Renal cortical epithelial cell (primary cell): ENCODE data around the gene IL12RB2. TPM values are rescaled to one million over a fixed set of nuclear protein-coding genes. Genes with fewer than 3 reads are reported as not detected.

Experiments
- DNase-seq: peaks from one replicate; pipeline ENCODE4 v3.0.0-alpha.2; 2011; ENCODE audit warnings: low read depth
- total RNA-seq: library from RNA; depleted of rRNA; stranded (reverse); fragments of >200 nt; gene quantifications from 2 replicates; pipeline ENCODE4 v1.2.3, GENCODE V29; 2014

IL12RB2 gene
- total RNA-seq, 1 donor from 2014 or later = 0.10 TPM

DNA sequence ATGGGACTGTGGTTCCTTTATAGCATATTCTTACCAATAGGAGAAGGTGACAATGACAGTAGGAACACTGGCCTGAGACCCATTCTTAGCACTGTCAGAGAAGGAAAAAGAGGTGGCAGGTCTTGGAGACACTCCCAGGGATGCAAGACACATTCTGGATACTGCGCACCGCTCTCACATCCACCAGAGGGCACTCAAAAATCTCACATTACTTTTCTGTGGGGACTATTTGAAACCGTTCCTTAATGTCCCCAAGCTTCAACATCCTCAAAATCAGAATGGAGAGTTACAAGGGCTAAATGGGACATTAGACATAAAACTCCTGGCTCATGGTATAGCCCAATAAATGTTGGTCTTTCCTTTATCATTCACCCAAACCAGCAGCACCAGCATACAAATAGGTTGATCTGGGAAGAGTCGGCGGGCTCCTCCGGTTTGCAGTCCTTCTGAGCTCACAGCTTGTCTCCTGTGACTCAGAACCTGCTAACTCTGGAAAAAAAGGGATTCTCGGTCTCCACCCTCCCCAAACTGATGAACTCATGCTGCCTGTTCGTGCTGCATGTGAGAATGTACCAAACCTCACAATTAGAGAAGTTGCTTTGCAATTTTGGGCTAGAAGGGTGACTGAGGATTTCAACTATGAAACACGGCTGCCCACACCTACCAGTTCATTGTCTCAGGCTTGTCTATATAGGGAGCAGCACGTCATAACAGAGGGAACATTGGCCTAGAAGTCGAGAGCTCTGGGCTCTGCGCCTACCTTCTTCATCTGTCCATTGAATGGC lies 40.2 kb downstream of the IL12RB2 start:
- DNase-seq = peak; percentile 51

- no peak for DNase-seq
Observed at GRCh38 chr1:67348586-67349252, 41.0 kb downstream of the IL12RB2 start.

DNA sequence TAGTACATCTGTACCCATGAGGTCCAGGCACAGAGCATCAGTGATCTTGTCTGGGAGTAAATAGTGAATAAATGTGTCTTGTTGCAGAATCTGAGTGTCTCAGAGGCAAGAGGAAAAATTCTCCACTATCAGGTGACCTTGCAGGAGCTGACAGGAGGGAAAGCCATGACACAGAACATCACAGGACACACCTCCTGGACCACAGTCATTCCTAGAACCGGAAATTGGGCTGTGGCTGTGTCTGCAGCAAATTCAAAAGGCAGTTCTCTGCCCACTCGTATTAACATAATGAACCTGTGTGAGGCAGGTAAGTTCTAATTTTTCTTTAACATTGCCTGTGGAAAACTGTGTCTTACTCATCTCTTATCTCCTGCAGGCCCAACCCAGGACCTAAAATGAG lies 43.1 kb downstream of the IL12RB2 start:
- DNase-seq = no peak

DNA sequence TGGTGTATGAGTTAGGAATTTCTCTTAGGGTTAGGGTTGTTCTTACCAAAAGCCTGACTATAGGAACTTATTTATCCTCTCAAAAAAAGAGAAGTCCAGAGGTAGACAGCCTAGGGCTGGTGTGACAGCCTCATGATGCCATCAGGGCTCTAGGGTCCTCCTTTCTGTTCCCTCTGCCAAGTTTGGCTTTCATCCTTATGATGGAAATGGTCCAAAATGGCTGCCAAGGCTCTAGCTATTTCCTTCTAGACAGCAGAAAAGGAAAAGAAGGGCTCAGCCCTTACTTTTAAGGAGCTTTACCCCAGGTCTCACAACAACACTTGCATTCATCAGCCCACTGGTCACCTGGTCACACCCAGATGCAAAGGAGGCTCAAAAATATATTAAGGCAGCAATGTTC lies 44.5 kb downstream of the IL12RB2 start:
- DNase-seq = no peak

- peak; percentile 96 for DNase-seq
Observed at GRCh38 chr1:67355745-67356424, 48.2 kb downstream of the IL12RB2 start.

DNA sequence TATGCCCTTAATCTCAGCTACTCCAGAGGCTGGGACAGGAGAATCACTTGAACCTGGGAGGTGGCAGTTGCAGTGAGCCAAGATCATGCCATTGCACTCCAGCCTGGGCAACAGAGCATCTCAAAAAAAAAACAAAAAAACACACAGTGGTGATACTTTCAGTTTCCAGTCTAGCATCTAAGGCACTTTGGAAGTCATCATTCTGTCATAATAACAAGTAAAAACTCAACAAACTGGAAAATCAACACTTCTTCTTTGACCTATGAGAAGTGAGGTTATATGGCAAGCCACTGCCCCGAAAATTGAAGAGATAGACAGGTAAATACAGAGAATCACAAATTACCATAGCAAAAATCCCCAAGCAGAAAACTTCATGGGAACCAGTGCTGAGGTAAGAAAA lies 51.9 kb downstream of the IL12RB2 start:
- DNase-seq = no peak

DNA sequence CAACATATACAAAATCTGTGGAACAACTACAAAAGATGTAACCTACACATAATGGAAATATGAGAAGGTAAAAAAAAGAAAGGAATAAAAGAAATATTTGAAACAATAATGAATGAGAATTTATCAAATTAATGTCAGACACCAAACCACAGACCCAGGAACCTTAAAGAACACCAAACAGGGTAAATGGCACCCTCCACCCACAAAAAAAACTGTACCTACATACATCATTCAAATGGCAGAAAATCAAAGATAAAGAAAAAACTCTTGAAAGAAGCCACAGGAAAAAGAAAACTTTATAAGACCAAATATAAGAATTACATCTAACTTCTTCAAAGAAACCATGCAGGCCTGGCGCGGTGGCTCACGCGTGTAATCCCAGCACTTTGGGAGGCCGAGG lies 54.0 kb downstream of the IL12RB2 start:
- DNase-seq = no peak

GRCh38 chr1:67367370-67368045 lies 59.8 kb downstream of the IL12RB2 start:
- DNase-seq = peak; percentile 53

- no peak for DNase-seq
Observed at GRCh38 chr1:67368046-67368514, 60.4 kb downstream of the IL12RB2 start.

DNA sequence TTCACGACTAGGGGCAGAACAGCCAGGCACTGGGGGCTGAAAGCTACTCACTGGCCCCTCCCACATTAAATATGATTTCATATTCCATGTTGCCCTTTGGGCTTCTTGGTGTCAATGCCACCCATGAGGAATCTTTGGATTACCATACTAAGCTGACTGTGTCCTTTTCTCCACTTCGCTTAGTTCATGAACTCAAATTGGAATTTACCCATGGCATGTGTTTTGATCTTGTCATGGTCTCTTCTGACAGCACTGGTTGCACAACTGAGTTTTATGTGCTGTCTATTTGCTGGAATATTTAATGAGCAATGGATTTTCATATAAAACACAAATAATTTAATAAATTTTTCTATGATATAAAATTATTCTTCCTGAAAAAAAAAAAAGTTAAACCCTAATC lies 63.4 kb downstream of the IL12RB2 start:
- DNase-seq = no peak

DNA sequence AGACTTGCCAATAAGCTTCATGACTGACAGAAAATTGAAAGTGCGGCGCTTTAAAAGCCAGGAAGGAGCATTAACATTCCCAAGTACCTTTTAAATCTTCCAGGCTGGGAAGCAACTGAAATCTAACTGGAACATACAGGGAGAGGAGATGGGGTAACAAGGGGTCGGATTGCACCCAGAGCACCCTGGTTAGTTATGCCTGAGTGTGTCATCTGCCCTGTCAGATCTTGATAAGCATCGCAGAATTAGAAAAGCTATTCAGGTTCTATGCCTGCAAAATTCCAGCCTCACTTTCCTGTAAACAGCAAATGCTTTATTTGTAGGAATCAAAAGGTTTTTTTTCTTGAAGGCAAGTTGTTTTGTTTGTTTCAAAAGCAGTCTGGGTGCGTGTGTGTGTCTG lies 64.0 kb downstream of the IL12RB2 start:
- no peak for DNase-seq

DNA sequence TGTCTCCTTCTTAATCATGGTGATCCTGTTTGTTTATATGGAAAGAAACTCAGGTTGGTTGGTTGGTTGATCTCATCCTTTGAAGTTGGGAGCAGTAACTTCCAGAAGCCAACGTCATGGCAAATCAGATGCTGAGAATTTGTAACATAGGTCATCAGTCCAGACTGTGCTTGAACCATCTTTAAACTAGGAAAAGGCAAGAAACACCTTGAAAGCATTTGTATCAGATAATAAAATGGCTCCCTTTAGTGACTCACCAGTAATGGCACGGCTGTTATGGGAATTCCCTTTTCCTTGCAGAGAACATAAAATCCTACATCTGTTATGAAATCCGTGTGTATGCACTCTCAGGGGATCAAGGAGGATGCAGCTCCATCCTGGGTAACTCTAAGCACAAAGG lies 64.5 kb downstream of the IL12RB2 start:
- peak; percentile 38 for DNase-seq

DNA sequence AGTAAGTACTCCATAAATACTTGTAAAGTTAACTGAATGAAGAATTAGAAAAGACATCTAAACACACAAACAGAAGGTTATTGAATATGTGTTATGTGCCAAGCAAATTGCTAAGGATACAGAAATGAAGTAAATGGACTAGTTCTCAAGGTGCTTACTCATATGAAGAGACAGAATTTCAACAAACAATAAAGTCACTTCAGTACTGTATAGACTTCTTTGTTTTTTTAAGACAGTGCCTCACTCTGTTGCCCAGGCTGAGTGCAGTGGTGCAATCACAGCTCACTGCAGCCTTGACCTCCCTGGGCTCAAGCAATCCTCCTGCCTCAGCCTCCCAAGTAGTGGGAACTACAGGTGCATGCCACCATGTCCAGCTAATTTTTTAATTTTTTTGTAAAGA lies 65.2 kb downstream of the IL12RB2 start:
- DNase-seq = no peak

GRCh38 chr1:67376381-67376780 lies 68.7 kb downstream of the IL12RB2 start:
- no peak for DNase-seq

DNA sequence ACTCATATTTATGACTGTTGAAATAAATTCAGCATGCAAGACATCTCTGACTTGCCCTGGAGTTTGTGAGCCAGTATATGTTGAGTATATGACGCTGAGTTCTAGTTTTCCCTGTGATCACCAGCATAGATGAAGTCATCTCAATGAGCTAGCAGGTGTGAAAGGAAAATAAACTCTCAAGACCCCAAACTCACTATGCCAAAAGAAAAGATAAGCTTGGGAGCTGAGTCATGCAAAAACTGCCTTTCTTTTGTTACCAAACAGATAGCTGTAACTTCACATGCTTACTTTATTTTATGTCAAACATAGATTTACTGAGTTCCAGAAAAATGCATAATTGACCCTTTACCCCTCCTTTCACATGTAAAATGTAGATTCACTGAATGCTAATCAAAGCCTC lies 69.6 kb downstream of the IL12RB2 start:
- DNase-seq = no peak

DNA sequence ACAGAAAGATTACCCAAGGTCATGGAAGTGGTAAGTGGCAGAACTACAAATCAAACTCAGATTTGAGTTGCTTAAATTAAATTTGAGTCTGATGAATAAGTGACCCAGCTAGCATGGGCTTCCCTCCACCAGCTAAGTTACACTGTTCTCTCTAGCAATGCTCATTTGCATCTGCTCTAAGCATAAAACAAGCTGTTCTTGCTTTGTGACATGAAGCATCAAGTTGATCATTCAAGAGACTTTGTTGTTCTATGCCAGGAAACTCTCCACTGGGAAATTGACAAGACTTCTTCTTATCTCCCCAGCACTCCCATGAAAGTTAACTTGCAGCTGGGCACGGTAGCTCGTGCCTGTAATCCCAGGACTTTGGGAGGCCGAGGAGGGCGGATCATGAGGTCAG lies 73.5 kb downstream of the IL12RB2 start:
- DNase-seq = peak; percentile 38

- DNase-seq = no peak
Observed at GRCh38 chr1:67382292-67382691, 74.6 kb downstream of the IL12RB2 start.

GRCh38 chr1:67383999-67384638 lies 76.4 kb downstream of the IL12RB2 start:
- no peak for DNase-seq

DNA sequence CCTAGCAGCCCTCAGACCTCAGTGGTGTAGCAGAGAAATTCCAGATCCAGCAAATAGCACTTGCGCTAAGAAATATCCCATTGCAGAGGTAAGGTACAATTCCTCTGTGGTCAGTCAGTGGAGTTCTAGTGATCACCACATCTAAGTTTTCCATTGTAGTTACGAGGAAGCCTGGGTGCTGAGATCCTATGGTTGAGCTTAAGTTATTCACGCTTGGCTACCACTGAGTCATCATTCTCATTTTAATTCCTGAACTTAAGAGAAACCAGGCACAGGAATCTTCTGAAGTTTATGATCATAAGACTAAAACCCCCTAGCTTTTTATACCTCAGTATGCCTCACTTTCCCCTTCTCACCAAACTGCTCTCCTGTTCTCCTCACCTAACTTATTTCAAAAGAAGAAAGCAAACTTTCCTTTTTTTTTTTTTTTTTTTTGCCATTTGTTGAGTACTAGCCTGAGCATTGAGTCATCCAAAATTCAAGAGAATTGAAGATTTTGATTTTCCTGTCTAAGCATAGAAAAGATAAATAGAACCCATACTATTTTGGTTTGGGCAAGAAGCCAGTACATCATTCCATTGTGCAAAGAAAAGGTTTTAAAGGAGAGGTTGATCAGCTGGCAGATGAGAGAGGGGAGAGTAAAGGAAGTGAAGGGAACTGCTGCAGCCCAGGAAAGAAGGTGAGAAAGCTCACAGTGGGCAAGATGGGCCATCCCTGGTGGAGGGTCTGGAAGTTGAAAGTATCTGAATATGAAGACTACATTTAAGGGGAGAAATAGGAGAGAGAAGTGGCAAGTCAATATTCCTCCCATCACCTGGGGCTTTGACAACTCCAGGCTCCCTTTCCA lies 82.6 kb downstream of the IL12RB2 start:
- peak; percentile 99 for DNase-seq

DNA sequence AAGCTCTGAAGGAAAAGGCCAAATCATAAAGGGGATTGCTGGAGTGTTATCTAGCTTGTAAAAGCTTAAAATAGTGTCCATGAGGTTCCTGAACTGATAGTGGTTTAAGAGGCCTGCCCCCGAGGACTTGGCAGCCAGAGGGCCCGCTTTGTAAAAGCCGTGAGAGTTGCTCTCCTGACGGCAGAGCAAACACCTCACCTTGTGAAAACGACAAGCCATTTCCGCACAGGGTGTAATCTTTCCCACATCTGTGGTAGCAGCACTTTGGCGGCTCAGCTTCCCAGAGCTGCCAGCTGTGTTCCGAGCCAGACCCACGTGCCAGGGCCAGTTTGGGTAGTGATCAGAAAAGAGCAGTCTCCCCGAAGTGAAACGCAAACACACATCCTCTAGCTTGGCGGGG lies 85.6 kb downstream of the IL12RB2 start:
- DNase-seq = no peak

GRCh38 chr1:67393737-67394136 lies 86.1 kb downstream of the IL12RB2 start:
- DNase-seq = no peak
